ENCODE data around the gene CALM3. TPM values are rescaled to one million over a fixed set of nuclear protein-coding genes. Genes with fewer than 3 reads are reported as not detected.

Gene CALM3
- total RNA-seq, 1 donor from 2014 or later, result 181 TPM

DNA sequence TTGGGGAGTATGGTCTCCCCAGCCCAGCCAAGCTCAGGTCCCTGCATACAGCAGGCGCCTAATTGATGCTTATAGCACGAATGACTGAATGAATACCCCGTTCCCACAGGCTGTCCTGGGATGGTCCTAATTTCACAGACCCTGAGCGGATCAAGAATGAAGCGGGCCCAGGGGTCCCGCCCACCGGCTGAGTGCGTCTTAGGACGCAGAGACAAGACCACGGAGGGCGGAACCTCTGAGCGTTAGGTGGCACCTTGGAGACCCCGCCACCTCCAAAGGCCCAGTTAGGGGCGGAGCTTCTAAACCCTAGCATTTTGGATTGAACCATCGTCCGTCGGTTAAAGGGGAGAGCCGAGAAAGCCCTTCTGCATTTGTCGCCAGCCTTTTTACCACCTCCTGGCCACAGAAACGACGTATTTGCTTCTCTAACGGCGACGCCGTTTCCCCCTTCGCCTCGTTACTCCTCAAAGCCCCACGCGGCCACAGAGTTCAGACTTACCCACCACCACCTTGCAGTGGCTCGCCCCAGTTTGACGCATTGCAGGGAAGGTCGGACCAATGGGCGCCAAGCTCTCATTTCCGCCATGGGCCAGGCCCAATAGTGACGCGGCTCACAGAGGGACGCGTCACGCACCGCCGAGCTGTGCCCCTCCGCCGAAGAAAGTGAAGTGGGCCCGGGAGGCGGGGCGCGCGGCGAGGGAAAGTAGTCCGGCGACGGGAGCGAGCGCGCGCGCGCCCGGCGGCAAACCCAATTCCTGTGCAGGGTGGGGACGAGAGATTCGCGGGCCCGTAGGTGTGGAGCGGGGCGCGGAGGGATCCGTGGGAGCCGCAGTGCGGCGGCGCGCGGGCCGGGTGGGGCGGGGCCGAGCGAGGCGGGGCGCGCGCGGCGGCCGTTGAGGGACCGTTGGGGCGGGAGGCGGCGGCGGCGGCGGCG lies 479 bp upstream of the CALM3 start:
- peak overlapping the region; percentile 100 for H3K4me3 ChIP-seq (ENCODE audit: low read depth, low read length)
- TF ChIP-seq, protein P1, sequence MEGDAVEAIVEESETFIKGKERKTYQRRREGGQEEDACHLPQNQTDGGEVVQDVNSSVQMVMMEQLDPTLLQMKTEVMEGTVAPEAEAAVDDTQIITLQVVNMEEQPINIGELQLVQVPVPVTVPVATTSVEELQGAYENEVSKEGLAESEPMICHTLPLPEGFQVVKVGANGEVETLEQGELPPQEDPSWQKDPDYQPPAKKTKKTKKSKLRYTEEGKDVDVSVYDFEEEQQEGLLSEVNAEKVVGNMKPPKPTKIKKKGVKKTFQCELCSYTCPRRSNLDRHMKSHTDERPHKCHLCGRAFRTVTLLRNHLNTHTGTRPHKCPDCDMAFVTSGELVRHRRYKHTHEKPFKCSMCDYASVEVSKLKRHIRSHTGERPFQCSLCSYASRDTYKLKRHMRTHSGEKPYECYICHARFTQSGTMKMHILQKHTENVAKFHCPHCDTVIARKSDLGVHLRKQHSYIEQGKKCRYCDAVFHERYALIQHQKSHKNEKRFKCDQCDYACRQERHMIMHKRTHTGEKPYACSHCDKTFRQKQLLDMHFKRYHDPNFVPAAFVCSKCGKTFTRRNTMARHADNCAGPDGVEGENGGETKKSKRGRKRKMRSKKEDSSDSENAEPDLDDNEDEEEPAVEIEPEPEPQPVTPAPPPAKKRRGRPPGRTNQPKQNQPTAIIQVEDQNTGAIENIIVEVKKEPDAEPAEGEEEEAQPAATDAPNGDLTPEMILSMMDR (conservative IDR thresholded peaks at IDR 0.05; ENCODE audit: low read depth, low read length), result no peak
- peak; percentile 85 for DNase-seq (ENCODE audit: low read depth)

- H3K4me3 ChIP-seq (ENCODE audit: low read depth, low read length), result peak overlapping the region; percentile 100
- no peak for DNase-seq (ENCODE audit: low read depth)
- TF ChIP-seq, protein P1 (conservative IDR thresholded peaks at IDR 0.05; ENCODE audit: low read depth, low read length), result no peak
These were observed 1.5 kb downstream of the CALM3 start for GRCh38 chr19:46602392-46603194.

- peak overlapping the region; percentile 100 for H3K4me3 ChIP-seq (ENCODE audit: low read depth, low read length)
- TF ChIP-seq, protein P1 (conservative IDR thresholded peaks at IDR 0.05; ENCODE audit: low read depth, low read length), result no peak
- DNase-seq (ENCODE audit: low read depth), result no peak
These were observed 2.1 kb downstream of the CALM3 start for GRCh38 chr19:46603195-46603637.

- H3K4me3 ChIP-seq (ENCODE audit: low read depth, low read length), result peak overlapping the region; percentile 100
- no peak for DNase-seq (ENCODE audit: low read depth)
- TF ChIP-seq, protein P1 (conservative IDR thresholded peaks at IDR 0.05; ENCODE audit: low read depth, low read length), result no peak
These were observed 2.7 kb downstream of the CALM3 start for GRCh38 chr19:46603752-46604231.

DNA sequence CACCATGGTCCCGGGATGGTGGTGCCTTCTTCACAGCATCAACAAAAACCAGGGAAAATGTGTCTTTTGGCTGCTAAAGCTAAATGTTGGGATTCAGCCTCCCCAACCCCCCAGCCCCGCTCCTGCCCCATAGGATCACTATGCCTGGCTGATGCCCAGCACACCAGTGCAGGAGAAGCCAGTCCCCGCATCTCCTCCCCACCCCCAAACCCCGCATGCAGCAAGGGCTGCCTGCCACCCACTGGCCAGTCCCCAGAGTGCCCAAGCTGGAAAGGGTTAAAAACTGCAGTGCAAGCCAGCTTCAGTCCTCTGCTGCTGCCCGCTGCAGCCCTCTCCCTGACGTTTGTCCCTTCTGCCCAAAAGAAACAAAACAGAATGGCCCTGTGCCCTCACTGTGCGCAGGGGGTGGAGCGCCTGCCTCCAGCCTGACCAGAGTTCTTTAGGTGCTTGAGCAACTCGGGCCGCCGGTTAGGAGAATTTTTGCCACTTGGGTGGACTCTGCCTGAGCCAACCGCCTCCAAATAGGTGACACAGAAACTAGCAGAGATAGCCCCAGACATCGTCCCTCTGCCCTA lies 3.7 kb downstream of the CALM3 start:
- TF ChIP-seq, protein P1 (conservative IDR thresholded peaks at IDR 0.05; ENCODE audit: low read depth, low read length), result no peak
- H3K4me3 ChIP-seq (ENCODE audit: low read depth, low read length), result no peak overlapping the region
- no peak for DNase-seq (ENCODE audit: low read depth)

DNA sequence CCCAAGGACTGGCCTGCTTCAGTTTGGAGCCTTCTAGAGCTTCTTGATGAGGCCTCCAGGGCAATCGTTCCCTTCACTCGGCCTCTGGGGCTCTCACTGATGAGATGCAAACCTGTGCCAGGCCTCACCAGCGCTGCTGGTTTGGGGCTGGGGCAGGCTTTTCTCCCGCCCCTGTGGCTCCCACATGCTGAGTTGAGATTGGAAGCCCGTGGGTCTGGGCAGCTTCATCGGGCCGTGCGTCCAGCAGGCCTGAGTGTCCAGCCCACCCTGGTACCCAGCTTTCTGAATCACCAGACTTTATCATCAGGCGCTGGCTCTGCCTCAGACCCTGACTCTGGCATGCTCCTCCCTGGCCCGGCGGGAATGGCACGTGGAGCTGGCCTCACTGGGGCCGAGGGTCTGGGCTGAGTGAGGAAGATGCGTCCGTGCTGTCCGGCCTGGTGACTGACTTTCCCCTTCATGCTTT lies 4.3 kb downstream of the CALM3 start:
- no peak for DNase-seq (ENCODE audit: low read depth)
- TF ChIP-seq, protein P1 (conservative IDR thresholded peaks at IDR 0.05; ENCODE audit: low read depth, low read length), result no peak
- H3K4me3 ChIP-seq (ENCODE audit: low read depth, low read length), result no peak overlapping the region
